ENCODE results near the gene ATP10B. TPM values are rescaled to one million over a fixed set of nuclear protein-coding genes. Genes with fewer than 3 reads are reported as not detected.

The ATP10B gene
- total RNA-seq, 4 donors from 2014 or later = 0.12 to 0.13 TPM; not detected in 2

DNA sequence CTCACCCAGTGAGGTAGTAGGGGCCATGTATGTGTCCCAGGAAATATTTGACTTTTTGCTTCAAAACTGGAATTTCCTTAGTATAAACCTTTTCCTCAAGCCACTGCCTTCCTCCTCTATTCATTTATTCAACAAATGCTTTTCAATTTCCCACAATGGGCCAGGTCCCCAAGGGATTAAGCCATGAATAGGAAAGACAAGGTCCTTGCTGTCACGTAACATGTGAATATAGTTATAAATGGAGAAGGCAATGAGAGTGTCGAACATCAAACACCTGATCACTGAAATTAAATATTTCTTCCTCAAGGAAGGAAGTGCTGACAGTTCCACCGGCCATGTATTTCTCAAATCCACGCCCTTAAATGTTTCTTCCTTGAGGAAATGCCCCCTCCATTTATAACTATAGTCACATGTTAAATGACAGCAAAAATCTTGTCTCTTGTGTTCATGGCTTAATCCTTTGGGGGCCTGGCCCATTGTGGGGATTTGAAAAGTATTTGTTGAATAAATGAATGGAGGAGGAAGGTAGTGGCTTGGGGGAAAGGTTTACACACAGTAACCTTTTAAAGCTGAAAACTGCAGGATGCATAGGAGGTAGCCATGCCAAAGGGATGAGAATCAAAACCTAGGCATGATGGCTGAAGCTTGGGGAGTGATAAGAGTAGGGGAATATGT, 284.8 kb downstream of the ATP10B start:
- TF ChIP-seq, protein P1, sequence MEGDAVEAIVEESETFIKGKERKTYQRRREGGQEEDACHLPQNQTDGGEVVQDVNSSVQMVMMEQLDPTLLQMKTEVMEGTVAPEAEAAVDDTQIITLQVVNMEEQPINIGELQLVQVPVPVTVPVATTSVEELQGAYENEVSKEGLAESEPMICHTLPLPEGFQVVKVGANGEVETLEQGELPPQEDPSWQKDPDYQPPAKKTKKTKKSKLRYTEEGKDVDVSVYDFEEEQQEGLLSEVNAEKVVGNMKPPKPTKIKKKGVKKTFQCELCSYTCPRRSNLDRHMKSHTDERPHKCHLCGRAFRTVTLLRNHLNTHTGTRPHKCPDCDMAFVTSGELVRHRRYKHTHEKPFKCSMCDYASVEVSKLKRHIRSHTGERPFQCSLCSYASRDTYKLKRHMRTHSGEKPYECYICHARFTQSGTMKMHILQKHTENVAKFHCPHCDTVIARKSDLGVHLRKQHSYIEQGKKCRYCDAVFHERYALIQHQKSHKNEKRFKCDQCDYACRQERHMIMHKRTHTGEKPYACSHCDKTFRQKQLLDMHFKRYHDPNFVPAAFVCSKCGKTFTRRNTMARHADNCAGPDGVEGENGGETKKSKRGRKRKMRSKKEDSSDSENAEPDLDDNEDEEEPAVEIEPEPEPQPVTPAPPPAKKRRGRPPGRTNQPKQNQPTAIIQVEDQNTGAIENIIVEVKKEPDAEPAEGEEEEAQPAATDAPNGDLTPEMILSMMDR (IDR thresholded peaks at IDR 0.05) = no peak
- ATAC-seq (ENCODE audit: low FRiP score) (no peak), DNase-seq (ENCODE audit: low spot score) (no peak)

DNA sequence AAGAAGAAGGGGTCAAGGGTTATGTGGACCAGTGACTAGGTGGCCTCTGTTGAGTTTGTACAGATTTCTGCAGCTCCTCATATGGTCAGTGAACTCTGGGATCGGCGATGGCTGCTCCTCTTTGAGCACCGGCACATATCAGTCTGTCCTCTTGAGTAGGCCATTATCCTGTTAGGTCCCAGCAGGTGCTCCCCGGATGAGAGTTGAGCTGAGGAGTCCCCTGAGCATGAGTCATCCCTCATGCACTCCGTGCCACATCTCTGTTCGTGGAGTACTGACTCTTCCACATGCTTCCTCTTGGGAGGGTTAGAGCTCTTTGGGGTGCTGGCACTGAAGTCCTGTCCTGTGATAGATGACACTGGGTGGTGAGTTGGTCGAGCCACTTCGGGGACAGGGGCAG, 286.6 kb downstream of the ATP10B start:
- no peak for DNase-seq (ENCODE audit: low spot score)
- ATAC-seq (ENCODE audit: low FRiP score) = no peak
- TF ChIP-seq, protein P1 (IDR thresholded peaks at IDR 0.05) = no peak

DNA sequence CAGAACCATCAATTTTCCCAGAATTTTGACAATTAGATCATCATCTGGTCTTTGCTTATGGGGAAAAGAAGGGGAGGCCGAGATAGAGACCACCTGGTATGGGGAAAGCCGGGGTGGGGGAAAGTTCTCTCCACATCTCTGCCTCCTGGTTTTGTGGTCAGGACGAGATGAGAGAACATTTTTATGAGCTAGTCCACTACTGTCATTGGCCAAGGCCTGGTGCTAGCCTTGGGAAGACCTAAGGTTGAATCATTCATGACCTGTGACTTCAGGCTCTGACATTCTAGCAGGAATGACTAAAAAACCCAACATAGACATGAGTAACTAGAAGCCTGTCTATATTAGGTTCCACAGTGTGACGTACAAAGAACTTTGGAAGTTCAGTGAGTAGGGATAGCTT, 295.2 kb downstream of the ATP10B start:
- TF ChIP-seq, protein P1 (IDR thresholded peaks at IDR 0.05) = no peak
- no peak for ATAC-seq (ENCODE audit: low FRiP score)
- DNase-seq (ENCODE audit: low spot score) = no peak

DNA sequence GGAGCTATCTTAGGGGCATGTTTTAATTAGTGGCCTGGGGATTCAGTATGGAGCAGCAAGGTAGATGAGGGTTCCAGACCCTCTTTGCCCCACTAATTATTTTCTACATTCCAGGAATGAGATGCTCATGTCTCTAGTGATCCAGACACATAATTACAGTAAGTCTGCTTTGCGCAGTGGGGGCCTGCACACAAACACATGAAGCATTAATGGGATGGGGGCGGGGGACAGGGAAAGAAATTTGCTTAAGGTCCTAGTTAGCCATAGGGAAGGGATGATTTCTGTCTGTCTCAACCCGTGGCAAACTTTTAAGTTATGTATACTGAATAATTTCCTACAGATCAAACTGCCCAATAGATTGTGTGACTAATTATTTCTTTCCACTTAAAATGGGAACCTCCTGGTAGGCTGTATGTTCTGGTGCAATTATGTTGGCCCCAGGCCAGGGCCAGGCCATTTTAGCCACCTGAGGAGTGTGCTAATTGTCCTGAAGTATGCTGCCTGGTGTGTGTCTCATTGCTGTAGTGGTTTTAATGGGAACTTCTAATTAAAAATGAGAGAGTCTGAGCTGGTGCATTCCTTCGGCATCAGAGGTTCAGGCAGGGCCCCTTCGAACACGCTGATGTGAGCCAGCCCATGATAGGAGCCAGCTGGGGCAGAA, 295.9 kb downstream of the ATP10B start:
- no peak for ATAC-seq (ENCODE audit: low FRiP score)
- TF ChIP-seq, protein P1 (IDR thresholded peaks at IDR 0.05) = no peak
- no peak for DNase-seq (ENCODE audit: low spot score)

DNA sequence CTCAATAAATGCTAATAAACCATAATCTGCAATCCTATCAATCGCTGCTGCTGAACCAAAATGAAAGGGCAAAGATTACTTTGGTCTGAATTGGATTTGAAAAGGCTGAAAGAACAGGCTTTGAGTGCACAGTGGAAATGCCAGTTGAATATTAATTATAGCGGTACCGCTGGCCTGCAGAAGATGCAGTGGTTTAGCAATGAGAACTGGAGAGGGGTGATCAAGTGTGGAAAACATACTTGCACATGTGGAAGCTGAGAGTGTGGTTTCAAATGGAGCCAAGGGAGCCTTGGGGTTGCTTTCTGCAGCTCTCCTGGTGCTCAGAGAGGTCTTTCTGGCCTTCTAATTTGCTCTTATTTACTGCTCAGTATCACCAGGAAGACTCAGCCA, 296.4 kb downstream of the ATP10B start:
- no peak for DNase-seq (ENCODE audit: low spot score)
- ATAC-seq (ENCODE audit: low FRiP score) = no peak
- TF ChIP-seq, protein P1 (IDR thresholded peaks at IDR 0.05) = no peak

DNA sequence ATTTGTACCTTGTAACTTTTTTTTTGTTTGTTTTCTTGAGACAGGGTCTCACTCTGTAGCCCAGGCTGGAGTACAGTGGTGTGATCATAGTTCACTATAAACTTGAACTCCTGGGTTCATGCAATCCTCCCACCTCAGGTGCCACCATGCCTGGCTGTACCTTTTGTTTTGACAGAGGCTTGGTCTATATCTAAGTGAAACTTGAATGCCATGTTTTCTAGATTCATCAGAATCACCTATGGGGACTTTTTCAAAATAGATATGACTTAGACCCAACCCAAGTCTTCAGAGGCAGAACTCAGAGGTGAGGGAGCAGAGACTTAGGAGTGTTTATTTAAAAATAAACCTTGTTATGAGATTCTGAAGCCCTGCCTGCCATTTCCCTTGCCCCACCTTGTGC, 301.9 kb downstream of the ATP10B start:
- TF ChIP-seq, protein P1 (IDR thresholded peaks at IDR 0.05) = no peak
- ATAC-seq (ENCODE audit: low FRiP score) = no peak
- no peak for DNase-seq (ENCODE audit: low spot score)

Data from omental fat pad (tissue), 4 donors.